Gastroesophageal sphincter (tissue), 4 donors: ENCODE data around the gene FRMPD4. TPM values are rescaled to one million over a fixed set of nuclear protein-coding genes. Genes with fewer than 3 reads are reported as not detected.

ENCODE experiments used
- ATAC-seq: fragments of 150-250 bp; one replicate; pipeline ENCODE4 v1.9.1; 2016; ENCODE audit warnings: mild to moderate bottlenecking, moderate library complexity
- H3K27ac ChIP-seq, 4 donors: fragments of 200-600 bp; sonication (generic) in 3 of 4; 1 replicate in 3 of 4; 2 replicates in 1 of 4; pipeline ENCODE4 v1.5.1; 2016 to 2019
- H3K27me3 ChIP-seq: fragments of 200-600 bp; sonication (generic); one replicate; pipeline ENCODE4 v1.5.1; 2019
- H3K36me3 ChIP-seq, 2 donors: fragments of 200-600 bp; sonication (generic); one replicate each; pipeline ENCODE4 v1.5.1; 2019; ENCODE audit warnings: control low read depth in 1 of 2
- H3K4me1 ChIP-seq, 3 donors: fragments of 200-600 bp; sonication (generic); 1 replicate in 2 of 3; 2 replicates in 1 of 3; pipeline ENCODE4 v1.5.1; 2016 to 2019; ENCODE audit warnings: control low read depth in 2 of 3
- H3K4me3 ChIP-seq, 2 donors: fragments of 200-600 bp; sonication (generic); one replicate each; pipeline ENCODE4 v1.5.1; 2019; ENCODE audit warnings: mild to moderate bottlenecking in 1 of 2, moderate library complexity in 1 of 2
- H3K9me3 ChIP-seq, 3 donors: fragments of 200-600 bp; sonication (generic); one replicate each; pipeline ENCODE4 v1.5.1; 2017 to 2019; ENCODE audit warnings: control low read depth in 2 of 3
- CTCF ChIP-seq, 4 experiments: fragments of 200-600 bp in 2 of 4; fragments of 450-650 bp in 2 of 4; sonication (generic) in 1 of 4; IDR thresholded peaks; one replicate each; pipeline ENCODE4 v1.5.1; 2017 to 2019; ENCODE audit warnings: antibody characterized with exemption in 4 of 4, mild to moderate bottlenecking in 2 of 4, moderate library complexity in 2 of 4
- EP300 ChIP-seq: sonication (generic); formaldehyde crosslinking; IDR thresholded peaks from one replicate; pipeline ENCODE4 v1.6.1; 2017; ENCODE audit warnings: antibody characterized with exemption, mild to moderate bottlenecking
- POLR2A ChIP-seq, 2 donors: fragments of 450-650 bp; IDR thresholded peaks; one replicate each; pipeline ENCODE4 v1.6.1; 2017; ENCODE audit warnings: antibody characterized with exemption in 2 of 2, mild to moderate bottlenecking in 2 of 2, moderate library complexity in 1 of 2
- POLR2AphosphoS5 ChIP-seq: sonication (generic); formaldehyde crosslinking; IDR thresholded peaks from one replicate; pipeline ENCODE4 v1.6.1; 2017; ENCODE audit warnings: antibody characterized with exemption
- WGBS, 2 donors: methylation state at CpG; one replicate each; pipeline ENCODE4 v1.1.5; 2018; ENCODE audit warnings: low coverage in 1 of 2; 5-methylcytosine and 5-hydroxymethylcytosine counted together
- total RNA-seq, 4 donors: library from RNA; depleted of rRNA; stranded (reverse); fragments of >200 nt; gene quantifications; one replicate each; pipeline ENCODE4 v1.1.0, GENCODE V29; 2016

The FRMPD4 gene
- total RNA-seq, 4 donors from 2014 or later, result 0.31 to 2.1 (median 1.3) TPM; not detected in 1

- 33 to 50% methylated on average over 2 of the region's 2 CpGs for WGBS, 2 donors
- H3K4me3 ChIP-seq, result no peak overlapping the region
- H3K27ac ChIP-seq, result no peak overlapping the region
- no peaks in the 10 kb centered on the region for H3K36me3 ChIP-seq
- H3K9me3 ChIP-seq, result no peaks in the 10 kb centered on the region
- TF ChIP-seq CTCF (IDR thresholded peaks at IDR 0.05), result peak in 1 of 4 experiments; percentile 47
- no peak for TF ChIP-seq EP300
- TF ChIP-seq POLR2AphosphoS5, result no peak
- no peak for TF ChIP-seq POLR2A (IDR thresholded peaks at IDR 0.05)
- no peaks in the 10 kb centered on the region for H3K27me3 ChIP-seq
- H3K4me1 ChIP-seq, result no peaks in the 10 kb centered on the region
- ATAC-seq, result no peak
Observed at GRCh38 chrX:12567857-12568256, 429.6 kb downstream of the FRMPD4 start.

DNA sequence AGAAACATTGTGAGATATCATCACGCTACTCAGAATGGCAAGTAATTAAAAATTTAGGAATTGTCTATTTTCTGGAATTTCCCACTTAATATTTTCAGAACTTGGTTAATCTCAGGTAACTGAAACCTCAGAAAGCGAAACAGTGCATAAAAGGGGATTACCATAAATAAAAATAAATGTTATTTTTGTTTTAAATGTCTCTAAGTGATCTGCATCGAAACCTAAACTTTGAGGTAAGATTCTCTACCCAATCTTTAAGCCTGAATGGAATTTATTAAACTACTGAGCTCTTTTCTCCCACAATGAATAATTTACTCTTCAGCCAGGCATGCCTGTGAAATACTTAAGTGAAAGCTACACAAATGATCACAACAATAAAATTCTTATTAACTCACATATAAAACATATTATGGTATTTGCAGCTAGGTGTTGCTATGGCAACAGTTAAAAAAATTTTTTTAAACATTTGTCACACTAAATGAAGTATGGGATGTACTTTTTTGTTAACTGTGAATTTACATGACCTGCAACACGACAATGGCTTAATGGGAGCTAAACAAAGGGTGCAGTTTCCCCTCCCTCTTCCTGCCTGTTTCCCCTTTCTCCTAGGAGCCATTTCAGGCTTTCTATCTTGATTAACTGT is 432.7 kb downstream of the FRMPD4 start:
- WGBS, 2 donors, result 59 to 74% methylated on average over 4 of the region's 4 CpGs

DNA sequence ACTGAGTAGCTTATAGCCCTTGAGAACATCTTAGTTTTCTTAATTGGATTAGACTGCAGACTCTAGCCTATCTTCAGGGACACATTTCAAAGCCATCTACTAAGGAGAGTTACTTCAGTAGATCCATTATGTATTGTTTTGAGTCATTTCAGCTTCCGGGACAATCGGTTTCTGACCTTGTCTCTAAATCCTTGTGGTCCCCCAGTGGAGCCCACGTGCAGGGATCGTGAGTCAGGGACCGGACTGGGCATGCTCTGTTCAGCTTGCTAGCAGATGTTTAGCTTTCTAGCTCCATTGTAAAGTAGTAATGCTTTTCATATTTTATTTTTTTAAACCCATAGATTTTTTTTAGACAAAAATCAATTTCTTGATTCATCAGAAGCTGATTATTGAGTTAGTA is 441.0 kb downstream of the FRMPD4 start:
- H3K9me3 ChIP-seq, result no peaks in the 10 kb centered on the region
- no peaks in the 10 kb centered on the region for H3K4me1 ChIP-seq
- no peak overlapping the region for H3K27ac ChIP-seq
- no peaks in the 10 kb centered on the region for H3K36me3 ChIP-seq
- ATAC-seq, result no peak
- H3K27me3 ChIP-seq, result no peaks in the 10 kb centered on the region
- 70 to 85% methylated on average over 3 to 5 of the region's 5 CpGs for WGBS, 2 donors
- no peak overlapping the region for H3K4me3 ChIP-seq
- TF ChIP-seq POLR2A (IDR thresholded peaks at IDR 0.05), result no peak
- TF ChIP-seq POLR2AphosphoS5, result no peak
- TF ChIP-seq CTCF (IDR thresholded peaks at IDR 0.05), result no peak
- TF ChIP-seq EP300, result no peak

More for the DNA sequence above, 432.7 kb downstream of the FRMPD4 start:
- no peak overlapping the region for H3K27ac ChIP-seq
- no peak overlapping the region for H3K4me3 ChIP-seq
- ATAC-seq, result no peak
- no peaks in the 10 kb centered on the region for H3K9me3 ChIP-seq
- no peaks in the 10 kb centered on the region for H3K4me1 ChIP-seq
- H3K36me3 ChIP-seq, result no peaks in the 10 kb centered on the region
- H3K27me3 ChIP-seq, result no peaks in the 10 kb centered on the region
- TF ChIP-seq EP300, result no peak
- TF ChIP-seq POLR2AphosphoS5, result no peak
- TF ChIP-seq POLR2A (IDR thresholded peaks at IDR 0.05), result no peak
- TF ChIP-seq CTCF (IDR thresholded peaks at IDR 0.05), result no peak

GRCh38 chrX:12580548-12580947 is 442.3 kb downstream of the FRMPD4 start:
- H3K4me3 ChIP-seq, result no peak overlapping the region
- no peaks in the 10 kb centered on the region for H3K4me1 ChIP-seq
- H3K27ac ChIP-seq, result no peak overlapping the region
- H3K36me3 ChIP-seq, result no peaks in the 10 kb centered on the region
- 17 to 84% methylated on average over 1 to 2 of the region's 3 CpGs for WGBS, 2 donors
- H3K27me3 ChIP-seq, result no peaks in the 10 kb centered on the region
- ATAC-seq, result no peak
- TF ChIP-seq POLR2A (IDR thresholded peaks at IDR 0.05) (no peak), POLR2AphosphoS5 (no peak), EP300 (no peak), CTCF (IDR thresholded peaks at IDR 0.05) (no peak)
- H3K9me3 ChIP-seq, result no peaks in the 10 kb centered on the region

DNA sequence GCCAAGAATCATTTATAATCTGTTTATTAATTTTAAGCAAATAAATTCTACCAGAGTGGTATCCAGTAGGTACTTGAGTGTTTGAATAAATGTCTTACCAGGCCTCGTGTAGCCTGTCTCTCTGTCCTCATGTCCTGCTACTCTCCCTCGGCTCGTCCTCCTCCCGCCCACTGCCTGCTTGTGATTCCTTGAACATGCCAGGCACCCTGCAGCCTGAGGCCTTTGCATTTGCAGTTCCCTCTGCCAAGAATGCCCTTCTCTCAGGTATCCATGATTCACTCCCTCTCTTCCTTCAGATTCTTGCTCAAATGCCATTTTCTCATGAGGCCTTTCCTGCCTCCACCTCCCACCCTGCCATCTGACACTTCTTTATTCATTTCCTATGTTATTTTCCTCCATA is 443.3 kb downstream of the FRMPD4 start:
- no peaks in the 10 kb centered on the region for H3K27me3 ChIP-seq
- no peaks in the 10 kb centered on the region for H3K9me3 ChIP-seq
- 60 to 63% methylated on average over 1 to 2 of the region's 4 CpGs for WGBS, 2 donors
- H3K4me1 ChIP-seq, result no peaks in the 10 kb centered on the region
- TF ChIP-seq EP300, result no peak
- no peak for TF ChIP-seq CTCF (IDR thresholded peaks at IDR 0.05)
- no peak for TF ChIP-seq POLR2A (IDR thresholded peaks at IDR 0.05)
- no peak for TF ChIP-seq POLR2AphosphoS5
- ATAC-seq, result no peak
- no peaks in the 10 kb centered on the region for H3K36me3 ChIP-seq
- H3K27ac ChIP-seq, result no peak overlapping the region
- H3K4me3 ChIP-seq, result no peak overlapping the region
